SU-DHL-6 (cell line): ENCODE results near the gene BRD9.
"Not testable (repeated sequence)": the region's sequence is repeated elsewhere in the genome, so short reads cannot be mapped to it uniquely, and the experiment has no call there.

Source experiments
- H2AFZ ChIP-seq: fragments of 200-600 bp; sonication (generic); 2 replicates; pipeline ENCODE4 v1.6.1; 2014; ENCODE audit warnings: low read depth, mild to moderate bottlenecking, moderate library complexity, mixed read lengths, antibody characterized with exemption, low read length; ENCODE audit not compliant: severe bottlenecking
- H3F3A ChIP-seq: fragments of 200-600 bp; shearing (Covaris generic); 2 replicates; pipeline ENCODE4 v1.6.0; 2016; ENCODE audit warnings: antibody characterized with exemption, mild to moderate bottlenecking; ENCODE audit not compliant: insufficient read depth
- H3K27ac ChIP-seq: fragments of 200-600 bp; sonication (generic); 2 replicates; pipeline ENCODE4 v1.5.1; 2016; ENCODE audit warnings: low read depth, mild to moderate bottlenecking, low read length, moderate library complexity, mixed read lengths
- H3K27me3 ChIP-seq: fragments of 200-600 bp; sonication (generic), shearing (Covaris generic); 2 replicates; pipeline ENCODE4 v1.6.0; 2014; ENCODE audit warnings: mild to moderate bottlenecking, low read length
- H3K36me3 ChIP-seq: fragments of 200-600 bp; sonication (generic); 2 replicates; pipeline ENCODE4 v1.6.1; 2014; ENCODE audit warnings: mild to moderate bottlenecking, low read length, mixed read lengths
- H3K4me2 ChIP-seq: fragments of 300-600, 200-600 bp; shearing (Covaris generic), sonication (generic); 2 replicates; pipeline ENCODE4 v1.6.0; 2014; ENCODE audit warnings: low read length, low read depth, mild to moderate bottlenecking; ENCODE audit not compliant: poor library complexity, severe bottlenecking
- H3K4me3 ChIP-seq: fragments of 200-600 bp; sonication (generic); 2 replicates; pipeline ENCODE4 v1.5.1; 2014; ENCODE audit warnings: antibody characterized with exemption, low read length, mild to moderate bottlenecking, mixed read lengths; ENCODE audit not compliant: insufficient read depth, poor library complexity, severe bottlenecking
- H3K79me2 ChIP-seq: fragments of 200-600 bp; sonication (generic); 2 replicates; pipeline ENCODE4 v1.6.1; 2014; ENCODE audit warnings: mild to moderate bottlenecking, low read length, moderate library complexity; ENCODE audit not compliant: insufficient read depth
- H3K9ac ChIP-seq: fragments of 200-600 bp; sonication (generic); 2 replicates; pipeline ENCODE4 v1.7.0; 2014; ENCODE audit warnings: mild to moderate bottlenecking, low read length
- H3K9me2 ChIP-seq: fragments of 200-600 bp; sonication (generic); replicated peaks from 2 replicates; pipeline ENCODE4 v1.6.1; 2014; ENCODE audit warnings: low read length; ENCODE audit not compliant: insufficient read depth
- H3K9me3 ChIP-seq: fragments of 200-600 bp; sonication (generic); 2 replicates; pipeline ENCODE4 v1.6.1; 2014; ENCODE audit warnings: low read length, mixed read lengths; ENCODE audit not compliant: insufficient read depth
- H4K20me1 ChIP-seq: fragments of 200-600 bp; sonication (generic); 2 replicates; pipeline ENCODE4 v1.6.1; 2014; ENCODE audit warnings: low read depth, mild to moderate bottlenecking, antibody characterized with exemption, low read length, moderate library complexity, mixed read lengths
- CTCF ChIP-seq: fragments of 200-600 bp; sonication (generic); IDR thresholded peaks from one replicate; pipeline ENCODE4 v1.5.1; 2017; ENCODE audit warnings: antibody characterized with exemption, mild to moderate bottlenecking, low read length, moderate library complexity; ENCODE audit not compliant: insufficient read depth, poor library complexity, severe bottlenecking
- EZH2phosphoT487 ChIP-seq: fragments of 200-600 bp; sonication (generic), shearing (Covaris generic); conservative IDR thresholded peaks from 2 replicates; pipeline ENCODE4 v1.6.1; 2018; ENCODE audit warnings: mild to moderate bottlenecking, antibody characterized with exemption, low read length, moderate library complexity, mixed read lengths

BRD9 gene

DNA sequence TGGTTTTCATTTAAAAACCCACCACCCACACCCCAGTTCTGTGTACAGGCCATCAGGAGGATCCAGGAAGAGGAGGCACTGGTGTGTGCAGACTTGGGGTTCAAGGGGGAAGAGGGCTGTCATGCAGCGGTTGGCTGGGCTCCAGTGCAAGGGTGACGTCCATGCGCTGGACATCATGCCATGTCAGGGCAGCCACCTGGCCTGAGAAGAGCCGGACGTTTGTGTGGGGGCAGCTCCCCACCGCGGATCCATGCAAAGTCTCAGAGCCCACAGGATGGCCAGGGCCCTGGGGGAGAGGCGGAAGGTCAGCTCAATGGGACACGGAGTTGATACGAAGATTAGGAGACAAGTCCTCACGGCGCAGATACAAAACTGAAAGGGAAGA is 11.1 kb downstream of the BRD9 start:
- H3K4me3 ChIP-seq = no peak overlapping the region
- H3K9ac ChIP-seq = no peak overlapping the region
- no peaks in the 10 kb centered on the region for H3K27me3 ChIP-seq
- H3K4me2 ChIP-seq = no peak overlapping the region
- peaks cover 36% of the 10 kb centered on the region for H3K79me2 ChIP-seq
- H4K20me1 ChIP-seq = no peaks in the 10 kb centered on the region; the same call in 1 of the 2 replicates
- no peaks in the 10 kb centered on the region for H3F3A ChIP-seq
- TF ChIP-seq CTCF (no peak), EZH2phosphoT487 (no peak)
- no peak overlapping the region for H3K27ac ChIP-seq
- no peak overlapping the region for H2AFZ ChIP-seq
- H3K9me3 ChIP-seq = no peaks in the 10 kb centered on the region
- H3K36me3 ChIP-seq = peaks cover 13% of the 10 kb centered on the region
- no peaks in the 10 kb centered on the region for H3K9me2 ChIP-seq

- Histone ChIP-seq H3K27me3 (no peaks in the 10 kb centered on the region), H3K4me3 (no peak overlapping the region), H3K36me3 (peaks cover 10% of the 10 kb centered on the region; the same call in 1 of the 2 replicates), H3K27ac (no peak overlapping the region), H3K9me3 (no peaks in the 10 kb centered on the region), H2AFZ (no peak overlapping the region), H3K4me2 (no peak overlapping the region), H3K9ac (no peak overlapping the region), H3K79me2 (peaks cover 36% of the 10 kb centered on the region), H3K9me2 (no peaks in the 10 kb centered on the region), H3F3A (no peaks in the 10 kb centered on the region), H4K20me1 (no peaks in the 10 kb centered on the region; the same call in 1 of the 2 replicates)
- no peak for TF ChIP-seq CTCF
- no peak for TF ChIP-seq EZH2phosphoT487
These were observed 11.6 kb downstream of the BRD9 start for GRCh38 chr5:880816-881550.

DNA sequence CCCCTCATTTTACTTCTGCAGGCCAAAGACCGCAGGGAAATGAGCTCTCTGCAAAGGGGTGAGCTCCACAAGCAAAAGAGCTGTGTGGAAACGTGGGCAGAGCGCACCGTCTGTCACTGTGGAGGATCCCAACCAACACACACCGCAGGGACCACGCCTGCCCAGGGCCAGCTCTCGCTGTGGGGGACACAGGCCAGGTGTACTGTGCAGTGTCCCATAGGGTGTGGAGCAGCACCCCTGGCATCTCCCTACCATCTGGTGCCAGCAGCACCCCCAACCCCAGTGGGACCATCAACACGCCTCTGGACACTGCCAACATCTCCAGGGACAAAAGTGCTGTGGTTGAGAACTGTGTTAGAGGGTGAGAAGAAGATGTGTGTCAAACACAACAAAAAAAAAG is 13.9 kb downstream of the BRD9 start:
- H3K9ac ChIP-seq, H2AFZ ChIP-seq, H3K9me3 ChIP-seq, H3K4me3 ChIP-seq, H3K27me3 ChIP-seq, H3K4me2 ChIP-seq, H4K20me1 ChIP-seq, H3F3A ChIP-seq, H3K9me2 ChIP-seq, H3K27ac ChIP-seq: not testable (repeated sequence)
- H3K79me2 ChIP-seq = peaks cover 34% of the 10 kb centered on the region
- peaks cover 17% of the 10 kb centered on the region; the same call in 1 of the 2 replicates for H3K36me3 ChIP-seq

DNA sequence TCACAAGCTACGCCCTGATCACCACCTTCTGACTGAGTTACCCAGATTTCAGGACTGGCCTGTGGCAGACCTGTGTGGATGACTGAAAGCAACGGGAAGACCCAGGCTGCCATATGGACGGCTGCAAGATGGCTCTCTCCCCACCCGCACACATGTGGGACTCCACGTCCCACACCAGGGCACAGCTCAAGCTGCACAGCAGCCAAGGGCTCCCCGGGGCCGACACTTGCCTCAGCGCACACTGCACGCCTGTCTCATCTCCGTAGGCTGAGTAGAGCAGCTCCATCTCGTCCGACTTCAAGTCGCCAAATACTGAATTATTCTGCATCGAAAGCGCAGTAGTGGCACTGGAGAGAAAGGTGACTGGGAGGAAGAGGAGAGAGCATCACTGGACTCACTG is 14.5 kb downstream of the BRD9 start:
- Histone ChIP-seq H3K9me2 (no peaks in the 10 kb centered on the region), H2AFZ (no peak overlapping the region), H3K36me3 (peaks cover 12% of the 10 kb centered on the region; the same call in 1 of the 2 replicates), H3K4me2 (no peak overlapping the region), H3K27me3 (no peaks in the 10 kb centered on the region), H3K27ac (no peak overlapping the region), H4K20me1 (no peaks in the 10 kb centered on the region; the same call in 1 of the 2 replicates), H3K9me3 (no peaks in the 10 kb centered on the region), H3F3A (no peaks in the 10 kb centered on the region), H3K79me2 (peaks cover 28% of the 10 kb centered on the region), H3K9ac (no peak overlapping the region), H3K4me3 (no peak overlapping the region)
- TF ChIP-seq CTCF = no peak
- no peak for TF ChIP-seq EZH2phosphoT487
